Measurements from ENCODE around the gene AARSD1. TPM values are rescaled to one million over a fixed set of nuclear protein-coding genes. Genes with fewer than 3 reads are reported as not detected.
A peak's percentile ranks its signal among the peaks of the same experiment; 100 is the strongest.
"Not testable (repeated sequence)": the region's sequence is repeated elsewhere in the genome, so short reads cannot be mapped to it uniquely, and the experiment has no call there.

Gene AARSD1
- polyA plus RNA-seq, 10 donors: 45.0 to 69.9 (median 48.3) TPM

DNA sequence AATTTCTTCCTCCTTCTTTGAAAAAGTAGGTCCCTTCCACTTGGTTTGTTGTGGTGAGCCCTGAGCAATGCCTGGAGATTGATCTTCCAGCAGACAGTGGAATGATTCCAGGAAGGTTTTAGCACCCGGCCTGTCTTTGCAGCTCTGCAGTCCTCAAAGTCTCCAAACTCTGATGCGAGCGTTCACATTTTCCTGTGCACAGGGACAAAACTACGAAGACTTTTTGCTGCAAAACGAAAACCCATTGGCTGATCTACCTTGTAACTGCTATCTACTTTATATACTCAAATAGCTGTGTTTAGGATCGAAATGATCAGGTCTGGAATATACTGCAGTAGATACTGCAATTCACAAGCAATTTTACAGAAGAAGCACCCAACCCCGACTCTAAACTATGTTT lies 42.0 kb downstream of the AARSD1 start:
- DNase-seq: peak in 2 of 3 donors; percentile 30 to 31

DNA sequence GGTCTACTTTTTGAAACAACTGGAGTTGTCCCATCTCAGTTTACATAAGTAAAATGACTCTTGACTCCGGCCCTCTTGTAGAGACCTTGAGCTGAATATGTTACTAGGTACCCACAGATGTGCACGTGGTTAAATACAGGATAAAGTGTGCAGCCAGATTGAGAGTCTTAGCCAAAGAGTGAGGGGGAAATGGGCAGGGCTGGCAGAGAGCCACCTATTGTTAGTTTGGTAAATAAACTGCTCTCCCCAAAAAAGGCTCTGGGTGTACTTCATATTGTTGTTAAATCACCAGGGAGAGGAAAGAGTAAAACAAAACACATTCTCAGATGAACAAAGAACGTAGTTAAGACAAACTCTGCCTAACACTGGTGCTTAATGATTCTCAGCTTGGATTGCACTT lies 43.3 kb downstream of the AARSD1 start:
- DNase-seq: peak in 1 of 3 donors; percentile 20

DNA sequence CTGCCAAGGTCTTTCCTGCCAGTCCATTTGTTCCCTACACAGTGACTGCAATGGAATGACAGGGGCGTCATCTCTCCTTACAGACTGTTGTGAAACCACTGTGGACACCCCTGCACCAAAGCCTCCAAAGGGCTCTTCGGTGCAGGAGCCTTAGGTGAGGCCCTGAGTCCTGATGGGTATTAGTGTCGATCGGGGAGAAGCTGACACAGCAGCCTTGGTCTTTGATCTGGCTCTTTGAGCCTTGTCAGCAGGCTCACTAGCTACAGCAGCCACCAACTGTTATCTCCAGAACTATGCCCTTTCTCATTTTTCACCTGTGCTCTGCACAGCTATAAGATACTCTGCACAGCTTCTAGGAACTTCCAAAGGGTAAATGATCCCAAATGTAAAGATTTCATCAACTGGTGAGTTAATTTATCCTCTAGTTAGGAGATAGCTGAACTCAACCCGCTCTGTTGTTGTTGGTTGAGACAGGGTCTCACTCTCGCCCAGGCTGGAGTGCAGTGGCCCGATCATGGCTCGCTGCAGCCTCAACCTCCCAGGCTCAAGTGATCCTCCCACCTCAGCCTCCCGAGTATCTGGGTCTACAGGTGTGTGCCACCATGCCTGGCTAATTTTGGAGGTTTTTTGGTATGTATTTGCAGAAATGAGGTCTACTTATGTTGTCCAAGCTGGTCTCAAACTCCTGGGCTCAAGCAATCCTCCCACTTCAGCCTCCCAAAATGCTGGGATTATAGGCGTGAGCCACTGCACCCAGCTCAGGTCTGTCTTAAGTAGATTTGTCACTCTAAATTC lies 44.0 kb downstream of the AARSD1 start:
- DNase-seq: no peak

DNA sequence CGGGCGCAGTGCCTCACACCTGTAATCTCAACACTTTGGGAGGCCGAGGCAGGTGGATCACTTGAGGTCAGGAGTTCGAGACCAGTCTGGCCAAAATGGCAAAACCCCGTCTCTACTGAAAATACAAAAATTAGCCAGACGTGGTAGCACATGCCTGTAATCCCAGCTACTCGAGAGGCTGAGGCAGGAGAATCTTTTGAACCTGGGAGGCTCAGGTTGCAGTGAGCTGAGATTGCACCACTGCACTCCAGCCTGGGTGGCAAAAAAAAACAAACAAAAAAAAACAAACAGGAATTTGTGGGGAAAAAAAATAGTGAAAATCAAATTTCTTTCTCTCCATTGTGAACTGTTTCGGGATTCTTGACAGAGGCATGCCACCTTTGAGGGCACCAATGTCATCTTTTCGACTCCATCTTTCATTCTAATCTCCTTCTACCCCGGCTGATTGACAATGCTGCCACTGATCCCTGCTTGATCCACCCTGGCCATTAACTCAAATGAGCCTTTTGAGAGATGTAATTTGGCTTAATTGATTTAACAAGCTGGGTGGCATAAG lies 44.7 kb downstream of the AARSD1 start:
- DNase-seq: not testable (repeated sequence)

DNA sequence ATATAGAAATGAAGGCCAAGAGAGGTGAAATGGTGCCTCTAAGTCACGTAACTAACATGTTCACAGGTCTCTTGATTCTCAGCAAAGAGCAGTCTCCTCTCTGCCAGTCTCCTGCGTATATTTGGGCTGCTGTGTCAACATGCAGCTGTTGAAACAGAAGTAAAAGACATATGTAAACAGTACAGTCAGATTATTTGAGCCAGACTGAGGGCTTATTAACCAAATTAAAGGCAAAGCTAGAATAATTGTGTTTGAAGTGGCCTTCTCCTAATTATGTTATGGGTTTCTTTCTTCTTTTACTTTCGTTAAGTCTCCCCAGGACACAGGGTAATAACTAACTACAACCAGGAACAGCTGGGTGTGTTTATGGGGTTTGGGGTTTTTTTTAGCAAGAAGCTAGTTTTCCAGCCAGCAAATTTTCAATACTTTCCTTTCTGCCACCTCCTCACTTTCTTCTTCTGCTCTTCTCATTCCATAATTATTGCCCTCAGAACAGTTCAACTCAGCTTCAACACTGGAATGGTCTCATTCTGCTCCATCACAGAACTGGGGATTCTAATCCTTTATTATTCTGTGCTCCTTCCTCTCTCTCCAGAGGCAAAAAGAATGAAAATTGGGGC lies 45.2 kb downstream of the AARSD1 start:
- no peak for DNase-seq

DNA sequence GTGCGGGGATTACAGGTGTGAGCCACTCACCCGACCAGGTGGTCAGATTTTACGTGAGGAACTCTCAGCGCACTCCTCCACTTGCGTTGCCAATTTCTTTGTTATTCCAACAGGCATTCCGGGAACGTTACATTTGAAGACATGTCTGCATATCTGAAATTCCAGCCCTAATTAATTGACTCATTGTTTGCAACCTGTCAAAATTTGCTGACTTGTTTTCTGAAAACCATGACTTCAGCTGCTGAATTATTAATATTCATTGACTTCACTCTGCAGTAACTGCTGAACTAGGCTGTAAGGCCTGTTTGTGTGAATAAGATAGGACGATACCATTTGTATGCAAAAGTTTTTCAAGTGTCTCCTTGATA lies 47.0 kb downstream of the AARSD1 start:
- DNase-seq: no peak

DNA sequence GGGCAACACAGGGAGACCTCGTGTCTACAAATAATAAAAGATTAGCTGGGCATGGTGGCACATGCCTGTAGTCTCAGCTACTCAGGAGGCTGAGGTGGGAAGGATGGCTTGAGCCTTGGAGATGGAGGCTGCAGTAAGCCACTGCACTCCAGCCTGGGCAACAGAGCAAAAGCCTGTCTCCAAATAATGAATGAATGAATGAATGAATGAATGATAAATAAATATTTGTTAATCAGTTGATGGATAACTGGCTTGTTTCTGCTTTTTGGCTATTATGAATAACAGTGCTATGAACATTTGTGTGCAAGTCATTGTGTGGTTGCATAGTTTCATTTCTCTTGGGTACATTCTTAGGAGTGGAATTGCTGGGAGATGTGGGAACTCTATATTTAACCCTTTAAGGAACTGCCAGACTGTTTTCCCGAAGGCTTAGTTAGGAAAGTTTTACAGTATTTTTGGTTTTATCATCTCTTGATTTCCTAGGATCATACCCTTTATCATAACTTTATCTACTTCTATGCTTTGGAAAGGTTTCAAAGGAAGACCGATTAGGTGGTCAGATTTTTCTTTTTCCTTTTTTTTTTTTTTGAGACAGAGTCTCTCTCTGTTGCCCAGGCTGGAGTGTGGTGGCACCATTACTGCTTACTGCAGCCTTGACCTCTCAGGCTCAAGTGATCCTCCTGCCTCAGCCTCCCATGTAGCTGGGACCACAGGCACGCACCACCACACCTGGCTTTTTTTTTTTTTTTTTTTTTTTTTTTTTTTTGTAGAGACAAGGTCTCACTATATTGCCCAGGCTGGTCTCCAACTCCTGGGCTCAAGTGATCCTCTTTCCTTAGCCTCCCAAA lies 47.6 kb downstream of the AARSD1 start:
- not testable (repeated sequence) for DNase-seq

DNA sequence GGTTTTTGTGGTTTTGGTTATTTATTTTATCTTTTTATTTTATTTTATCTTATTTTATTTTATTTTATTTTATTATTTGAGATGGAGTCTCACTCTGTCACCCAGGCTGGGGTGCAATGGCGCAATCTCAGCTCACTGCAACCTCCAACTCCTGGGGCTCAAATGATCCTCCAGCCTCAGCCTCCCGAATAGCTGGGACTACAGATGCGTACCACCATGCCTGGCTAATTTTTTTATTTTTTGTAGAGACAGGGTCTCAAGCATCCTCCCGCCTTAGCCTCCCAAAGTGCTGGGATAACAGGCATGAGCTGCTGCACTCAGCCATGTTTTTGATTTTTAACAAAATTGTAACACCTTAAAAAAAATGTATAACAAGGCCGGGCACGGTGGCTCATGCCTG lies 49.0 kb downstream of the AARSD1 start:
- not testable (repeated sequence) for DNase-seq

DNA sequence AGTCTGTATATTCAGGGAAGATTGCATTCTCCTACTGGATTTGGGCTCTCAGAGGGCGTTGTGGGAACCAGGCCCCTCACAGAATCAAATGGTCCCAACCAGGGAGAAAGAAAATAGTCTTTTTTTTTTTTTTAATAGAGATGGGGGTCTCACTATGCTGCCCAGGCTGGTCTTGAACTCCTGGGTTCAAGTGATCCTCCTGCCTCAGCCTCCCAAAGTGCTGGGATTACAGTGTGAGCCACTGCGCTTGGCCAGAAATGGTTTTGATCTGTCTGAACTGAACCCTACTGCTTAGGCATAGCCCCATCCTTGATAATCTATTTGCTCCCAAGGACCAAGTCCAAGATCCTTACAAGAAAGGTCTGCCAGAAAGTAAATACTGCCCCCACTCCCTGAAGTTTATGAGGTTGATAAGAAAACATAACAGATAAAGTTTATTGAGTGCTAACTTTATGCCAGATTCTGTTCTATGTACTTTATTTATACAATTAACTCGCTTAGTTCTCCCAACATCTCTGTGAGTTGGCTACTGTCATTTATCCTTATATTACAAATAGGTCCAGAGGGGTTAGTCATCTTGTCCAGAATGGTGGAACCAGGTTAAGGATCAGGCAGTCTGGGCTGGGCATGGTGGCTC lies 50.2 kb downstream of the AARSD1 start:
- DNase-seq: no peak

DNA sequence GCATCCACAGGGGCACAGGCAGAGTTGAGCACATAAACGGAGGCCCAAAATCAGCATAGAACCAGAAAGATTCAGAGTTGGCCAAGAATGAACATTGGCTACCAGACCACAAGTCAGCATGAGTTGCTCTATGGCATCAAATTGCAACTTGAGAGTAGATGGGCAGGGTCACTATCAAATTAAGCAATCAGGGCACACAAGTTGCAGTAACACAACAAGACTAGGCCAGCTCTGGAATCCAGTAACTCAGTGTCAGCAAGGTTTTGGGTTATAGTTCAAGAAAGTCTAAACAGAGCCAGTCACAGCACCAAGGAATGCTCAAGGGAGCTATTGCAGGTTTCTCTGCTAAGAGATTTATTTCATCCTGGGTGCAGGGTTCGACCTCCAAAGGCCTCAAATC lies 50.7 kb downstream of the AARSD1 start:
- DNase-seq: no peak

DNA sequence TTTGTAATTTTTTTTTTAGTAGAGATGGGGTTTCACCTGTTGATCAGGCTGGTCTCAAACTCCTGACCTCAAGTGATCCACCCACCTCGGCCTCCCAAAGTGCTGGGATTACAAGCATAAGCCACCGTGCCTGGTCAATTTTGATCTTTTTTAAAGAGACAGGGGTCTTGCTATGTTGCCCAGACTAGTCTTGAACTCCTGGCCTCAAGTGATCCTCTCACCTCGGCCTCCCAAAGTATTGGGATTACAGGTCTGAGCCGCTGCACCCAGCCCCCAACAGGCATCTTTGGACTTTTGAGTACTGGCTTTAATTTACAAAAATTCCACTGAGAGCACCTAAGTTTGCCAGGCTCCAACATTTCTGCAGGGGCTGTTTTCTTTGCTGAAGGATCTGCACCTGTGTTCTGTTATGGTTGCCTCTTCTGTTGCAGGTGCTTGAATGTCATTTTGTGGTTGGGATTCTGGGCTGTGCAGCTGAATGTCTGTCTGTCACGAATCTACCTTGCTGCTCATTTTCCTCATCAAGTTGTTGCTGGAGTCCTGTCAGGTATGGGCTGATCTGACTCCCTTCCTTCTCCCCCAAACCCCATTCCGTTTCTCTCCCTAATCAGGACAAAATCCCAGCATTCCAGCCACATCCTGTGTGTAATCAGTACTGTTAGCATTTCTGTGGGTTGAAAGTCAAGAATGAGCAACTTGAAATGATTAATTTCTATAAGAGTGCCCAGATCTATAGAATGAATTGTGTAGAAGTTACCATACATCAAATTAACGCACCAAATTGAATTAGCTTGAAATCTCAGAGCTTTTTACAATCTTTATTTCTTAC lies 55.2 kb downstream of the AARSD1 start:
- DNase-seq: no peak

DNA sequence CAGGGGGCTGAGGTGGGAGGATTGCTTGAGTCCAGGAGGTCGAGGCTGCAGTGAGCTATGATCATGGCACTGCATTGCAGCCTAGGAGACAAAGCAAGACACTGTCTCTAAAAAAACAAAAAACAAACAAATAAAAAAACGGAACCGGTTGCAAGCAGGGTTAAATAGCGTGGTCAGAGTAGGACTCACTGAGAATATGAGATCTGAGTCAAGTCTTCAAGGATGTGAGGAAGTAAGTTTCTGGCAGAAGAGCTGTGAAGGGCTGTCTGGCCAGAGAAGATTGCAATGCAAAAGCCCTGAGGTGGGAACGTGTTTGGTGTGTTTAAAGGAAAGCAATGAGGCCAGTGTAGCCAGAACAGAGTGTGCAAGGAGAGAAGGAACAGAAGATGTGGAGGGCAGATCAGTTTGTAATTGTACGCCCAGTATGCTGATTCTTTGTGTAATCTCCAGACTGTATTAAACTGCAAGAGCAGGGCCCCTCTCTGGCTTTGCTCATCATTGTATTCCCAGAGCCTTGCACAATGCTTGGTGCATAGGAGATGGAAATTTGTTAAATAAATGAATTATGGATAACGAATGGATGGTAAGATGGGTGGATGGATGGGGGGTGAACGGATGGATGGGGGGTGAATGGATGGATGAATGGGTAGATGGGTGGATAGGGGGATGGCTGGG lies 57.3 kb downstream of the AARSD1 start:
- no peak for DNase-seq

DNA sequence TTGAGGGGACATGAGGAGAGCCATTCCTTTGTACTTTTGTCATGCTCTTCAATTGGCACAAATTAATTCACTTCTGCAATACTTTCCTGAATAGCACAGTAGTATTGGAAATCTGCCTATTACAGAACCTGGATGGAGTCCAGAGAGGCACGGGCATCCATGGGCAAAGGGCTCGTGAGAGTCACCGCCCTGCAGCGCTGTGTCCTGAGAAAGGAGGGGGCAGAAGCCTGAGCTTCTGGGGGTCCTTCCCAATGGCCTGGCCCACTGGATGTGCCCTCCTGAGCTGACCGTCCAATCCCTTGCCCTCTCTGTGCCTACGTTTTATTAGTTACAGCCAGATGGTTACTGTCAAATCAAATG lies 60.2 kb downstream of the AARSD1 start:
- DNase-seq: no peak

DNA sequence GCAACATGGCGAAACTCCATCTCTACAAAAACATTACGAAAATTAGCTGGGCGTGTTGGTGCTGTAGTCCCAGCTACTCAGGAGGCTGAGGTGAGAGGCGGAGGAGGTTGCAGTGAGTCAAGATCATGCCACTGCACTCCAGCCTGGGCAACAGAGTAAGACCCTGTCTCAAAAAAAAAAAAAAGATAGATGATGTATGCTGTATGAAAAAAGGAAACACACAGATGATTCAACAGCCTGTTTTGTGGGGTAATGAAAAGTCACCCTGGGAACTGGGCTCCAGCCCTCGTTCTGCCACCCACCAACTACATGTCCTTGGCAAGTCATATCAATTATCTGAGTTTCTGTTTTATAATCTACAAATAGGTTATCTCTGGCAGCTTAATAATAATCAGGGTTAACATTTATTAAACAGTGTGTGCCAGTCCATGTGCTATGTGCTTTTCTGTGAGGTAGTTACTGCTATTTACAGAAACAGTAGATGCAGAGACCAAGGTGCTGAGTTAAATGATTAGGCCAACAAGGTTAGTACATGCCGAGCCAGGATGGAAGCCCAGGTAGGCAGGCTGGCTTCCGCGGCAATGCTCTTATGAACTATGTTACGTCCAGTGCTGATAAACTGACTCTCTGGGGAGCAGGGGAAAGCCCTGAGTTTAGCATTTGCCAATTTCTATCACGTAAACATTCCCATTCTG lies 62.6 kb downstream of the AARSD1 start:
- DNase-seq: no peak

Other genes with a start within 250 kb of the AARSD1 start
- gene EZH1, start 219.4 kb downstream of the AARSD1 start, polyA plus RNA-seq (ENCODE audit: insufficient read length in 10 of 10): 10 to 100 TPM; 15.5 to 31.4 (median 19.0) TPM
- 10 to 100 TPM; 56.8 to 86.9 (median 73.2) TPM for gene RAMP2, start 203.2 kb downstream of the AARSD1 start, polyA plus RNA-seq (ENCODE audit: insufficient read length in 10 of 10)
- 10 to 100 TPM; 26.0 to 38.5 (median 31.9) TPM for gene VPS25, start 191.0 kb downstream of the AARSD1 start, polyA plus RNA-seq (ENCODE audit: insufficient read length in 10 of 10)
- gene WNK4, start 183.8 kb downstream of the AARSD1 start, polyA plus RNA-seq (ENCODE audit: insufficient read length in 10 of 10): 1 to 10 TPM in 3 of 10 donors, under 1 TPM in 7; 0.31 to 1.3 (median 0.54) TPM
- 10 to 100 TPM; 48.5 to 61.5 (median 57.3) TPM for gene COA3, start 165.8 kb downstream of the AARSD1 start, polyA plus RNA-seq (ENCODE audit: insufficient read length in 10 of 10)
- 1 to 10 TPM in 3 of 10 donors, under 1 TPM in 7; 0.46 to 1.5 (median 0.74) TPM for gene CNTD1, start 165.6 kb downstream of the AARSD1 start, polyA plus RNA-seq (ENCODE audit: insufficient read length in 10 of 10)
- 10 to 100 TPM; 38.4 to 54.3 (median 46.2) TPM for gene BECN1, start 140.2 kb downstream of the AARSD1 start, polyA plus RNA-seq (ENCODE audit: insufficient read length in 10 of 10)
- 10 to 100 TPM; 47.7 to 71.6 (median 55.8) TPM for gene PSME3, start 131.1 kb downstream of the AARSD1 start, polyA plus RNA-seq (ENCODE audit: insufficient read length in 10 of 10)
- gene AOC2, start 119.9 kb downstream of the AARSD1 start, polyA plus RNA-seq (ENCODE audit: insufficient read length in 10 of 10): 1 to 10 TPM in 2 of 10 donors, under 1 TPM in 8; 0.59 to 1.4 (median 0.77) TPM
- 10 to 100 TPM; 15.8 to 25.3 (median 17.4) TPM for gene AOC3, start 113.3 kb downstream of the AARSD1 start, polyA plus RNA-seq (ENCODE audit: insufficient read length in 10 of 10)
- under 1 TPM in 1 of 10 donors, not detected in 9; 0.35 TPM for gene G6PC1, start 63.7 kb downstream of the AARSD1 start, polyA plus RNA-seq (ENCODE audit: insufficient read length in 10 of 10)
- 10 to 100 TPM; 46.0 to 82.2 (median 70.7) TPM for gene PTGES3L, start 15.6 kb upstream of the AARSD1 start, polyA plus RNA-seq (ENCODE audit: insufficient read length in 10 of 10)
- gene RUNDC1, start 16.1 kb upstream of the AARSD1 start, polyA plus RNA-seq (ENCODE audit: insufficient read length in 10 of 10): 1 to 10 TPM; 6.0 to 8.9 (median 7.5) TPM
- 1,000 to 10,000 TPM; 2,057 to 2,736 (median 2,428) TPM for gene RPL27, start 34.0 kb upstream of the AARSD1 start, polyA plus RNA-seq (ENCODE audit: insufficient read length in 10 of 10)
- gene IFI35, start 42.3 kb upstream of the AARSD1 start, polyA plus RNA-seq (ENCODE audit: insufficient read length in 10 of 10): 1 to 10 TPM; 4.2 to 7.7 (median 6.5) TPM
- gene VAT1, start 57.9 kb upstream of the AARSD1 start, polyA plus RNA-seq (ENCODE audit: insufficient read length in 10 of 10): 10 to 100 TPM; 62.1 to 97.2 (median 77.5) TPM
- 1 to 10 TPM in 5 of 10 donors, under 1 TPM in 5; 0.47 to 1.3 (median 0.93) TPM for gene RND2, start 60.8 kb upstream of the AARSD1 start, polyA plus RNA-seq (ENCODE audit: insufficient read length in 10 of 10)
- 10 to 100 TPM in 4 of 10 donors, 1 to 10 TPM in 6; 7.3 to 13.5 (median 9.0) TPM for gene BRCA1, start 160.9 kb upstream of the AARSD1 start, polyA plus RNA-seq (ENCODE audit: insufficient read length in 10 of 10)
- 10 to 100 TPM; 54.0 to 73.6 (median 60.6) TPM for gene NBR1, start 206.8 kb upstream of the AARSD1 start, polyA plus RNA-seq (ENCODE audit: insufficient read length in 10 of 10)
- 10 to 100 TPM in 2 of 10 donors, 1 to 10 TPM in 8; 6.0 to 11.5 (median 7.8) TPM for gene TMEM106A, start 247.4 kb upstream of the AARSD1 start, polyA plus RNA-seq (ENCODE audit: insufficient read length in 10 of 10)

Measured in muscle of back (tissue), 11 donors.